Lung (tissue), 12 donors: Measurements from ENCODE around the gene NFKBIB. TPM values are rescaled to one million over a fixed set of nuclear protein-coding genes. Genes with fewer than 3 reads are reported as not detected.

Experiments used
- ATAC-seq: fragments of 200-7000 bp; cut with Tn5 transposase; one replicate; pipeline ENCODE4 v1.9.1; 2020; ENCODE audit warnings: moderate number of reproducible peaks; ENCODE audit not compliant: insufficient read depth, low FRiP score
- DNase-seq, 3 donors: peaks; one replicate each; pipeline ENCODE4 v3.0.0-alpha.2; 2013 to 2017
- H3K27ac ChIP-seq, 2 donors: one replicate each; pipeline ENCODE4 v1.5.1; 2013; ENCODE audit warnings: mild to moderate bottlenecking in 2 of 2, moderate library complexity in 2 of 2, control low read depth in 1 of 2, inconsistent platforms in 1 of 2, low read depth in 1 of 2, low read length in 1 of 2
- H3K27me3 ChIP-seq, 3 donors: one replicate each; pipeline ENCODE4 v1.5.1; 2013; ENCODE audit warnings: low read length in 2 of 3; ENCODE audit not compliant: control insufficient read depth in 3 of 3, insufficient read depth in 3 of 3
- H3K36me3 ChIP-seq, 4 donors: one replicate each; pipeline ENCODE4 v1.5.1; 2013; ENCODE audit warnings: low read length in 4 of 4, mild to moderate bottlenecking in 1 of 4, moderate library complexity in 1 of 4; ENCODE audit not compliant: control insufficient read depth in 4 of 4, insufficient read depth in 4 of 4
- H3K4me1 ChIP-seq, 5 donors: one replicate each; pipeline ENCODE4 v1.5.1; 2013; ENCODE audit warnings: low read length in 5 of 5, mild to moderate bottlenecking in 2 of 5, moderate library complexity in 1 of 5; ENCODE audit not compliant: control insufficient read depth in 5 of 5, insufficient read depth in 5 of 5
- H3K4me3 ChIP-seq: one replicate; pipeline ENCODE4 v1.5.1; 2013; ENCODE audit warnings: mild to moderate bottlenecking, control low read depth, moderate library complexity
- H3K9ac ChIP-seq, 2 donors: one replicate each; pipeline ENCODE4 v1.5.1; 2013; ENCODE audit warnings: low read length in 2 of 2, control low read depth in 1 of 2; ENCODE audit not compliant: insufficient read depth in 1 of 2
- H3K9me3 ChIP-seq, 4 donors: one replicate each; pipeline ENCODE4 v1.5.1; 2013; ENCODE audit warnings: low read length in 3 of 4, mild to moderate bottlenecking in 1 of 4, moderate library complexity in 1 of 4; ENCODE audit not compliant: control insufficient read depth in 4 of 4, insufficient read depth in 3 of 4
- WGBS, 2 donors: extraction: QIAGEN DNeasy Blood & Tissue Kit; methylation state at CpG; one replicate each; pipeline ENCODE4 v1.1.7; 2013; 5-methylcytosine and 5-hydroxymethylcytosine counted together
- polyA plus RNA-seq, 2 donors: library from polyadenylated mRNA; stranded (reverse); fragments of 200-250 nt; gene quantifications; one replicate each; pipeline ENCODE4 v1.2.1, GENCODE V29; 2013
- total RNA-seq, 2 donors: library from RNA; depleted of rRNA in 1 of 2; stranded (reverse); fragments of >200 nt in 1 of 2; gene quantifications; one replicate each; pipeline ENCODE4 v1.2.1, GENCODE V29; 2014 to 2021
- TF ChIP-seq, protein P1 (sequence below): IDR thresholded peaks from 2 replicates; pipeline ENCODE4 v1.5.1; 2012; ENCODE audit warnings: mild to moderate bottlenecking; ENCODE audit errors: control extremely low read depth, extremely low read depth
- donor health status: control.
- donor health status: control.
- donor health status: Bipolar disorder and iron deficiency.
- donor health status: healthy.
- donor health status: DM: yes; HTN: yes; CAD: no.

NFKBIB gene
- total and polyA plus RNA-seq, 4 donors: 12.8 to 60.8 (median 48.8) TPM

DNA sequence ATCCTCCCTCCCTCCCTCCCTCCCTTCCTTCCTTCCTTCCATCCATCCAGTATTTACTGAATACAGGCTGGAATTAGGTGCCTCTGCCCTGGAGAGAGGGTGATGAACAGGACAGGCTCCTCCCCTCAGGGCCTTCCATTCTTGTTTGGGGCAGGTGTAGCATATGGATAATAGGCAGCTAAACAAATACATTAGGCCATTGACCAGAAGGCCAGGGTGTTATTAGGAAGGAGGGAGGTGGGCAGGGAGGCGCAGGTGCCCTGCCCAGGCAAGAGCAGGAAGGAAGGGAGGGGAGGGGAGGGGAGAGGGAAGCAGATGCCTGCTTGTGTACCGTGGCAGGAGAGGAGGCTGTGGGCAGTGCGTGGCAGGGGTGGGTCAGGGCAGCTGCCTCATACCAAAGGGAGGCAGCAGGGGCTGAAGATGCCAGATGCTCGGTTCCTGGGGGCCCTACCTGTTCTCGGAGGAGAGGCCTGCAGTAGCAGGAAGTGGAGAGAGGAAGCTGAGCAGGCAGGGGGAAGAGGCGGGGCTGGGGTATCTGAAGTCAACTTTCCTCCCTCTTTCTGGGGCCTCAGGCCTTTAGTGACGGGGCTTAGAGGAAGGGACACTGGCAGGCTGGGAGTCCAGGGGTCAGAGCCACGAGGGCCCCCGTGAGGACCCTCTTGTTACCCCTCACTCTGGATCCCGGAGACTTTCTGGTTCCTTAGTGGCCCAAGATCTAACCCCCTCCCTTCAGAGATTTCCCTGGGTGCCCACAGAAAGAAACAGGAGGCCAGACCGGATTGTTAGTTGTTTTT is 21.8 kb upstream of the NFKBIB start, which contains the start of gene RINL:
Gene RINL (minus strand): TSS at position 495 of the 794 bp plus-strand sequence. CDS start 1,533 bp downstream, outside the sequence.
- peak; percentile 58 for ATAC-seq
- WGBS, 2 donors: 7 to 22% methylated on average over 11 of the region's 11 CpGs

GRCh38 chr19:38878575-38879399 is 21.0 kb upstream of the NFKBIB start:
- no peak for DNase-seq
- no peaks in the 10 kb centered on the region for H3K27me3 ChIP-seq
- peak overlapping the region in 1 of 2 donors; percentile 5 for H3K9ac ChIP-seq
- peaks cover 0 to 11% (median 2%) of the 10 kb centered on the region in 5 donors for H3K4me1 ChIP-seq
- ATAC-seq: no peak
- WGBS, 2 donors: 66 to 76% methylated on average over 16 of the region's 16 CpGs
- peaks cover 0 to 21% (median 3%) of the 10 kb centered on the region in 4 donors for H3K36me3 ChIP-seq
- H3K4me3 ChIP-seq: no peak overlapping the region
- TF ChIP-seq, protein P1, sequence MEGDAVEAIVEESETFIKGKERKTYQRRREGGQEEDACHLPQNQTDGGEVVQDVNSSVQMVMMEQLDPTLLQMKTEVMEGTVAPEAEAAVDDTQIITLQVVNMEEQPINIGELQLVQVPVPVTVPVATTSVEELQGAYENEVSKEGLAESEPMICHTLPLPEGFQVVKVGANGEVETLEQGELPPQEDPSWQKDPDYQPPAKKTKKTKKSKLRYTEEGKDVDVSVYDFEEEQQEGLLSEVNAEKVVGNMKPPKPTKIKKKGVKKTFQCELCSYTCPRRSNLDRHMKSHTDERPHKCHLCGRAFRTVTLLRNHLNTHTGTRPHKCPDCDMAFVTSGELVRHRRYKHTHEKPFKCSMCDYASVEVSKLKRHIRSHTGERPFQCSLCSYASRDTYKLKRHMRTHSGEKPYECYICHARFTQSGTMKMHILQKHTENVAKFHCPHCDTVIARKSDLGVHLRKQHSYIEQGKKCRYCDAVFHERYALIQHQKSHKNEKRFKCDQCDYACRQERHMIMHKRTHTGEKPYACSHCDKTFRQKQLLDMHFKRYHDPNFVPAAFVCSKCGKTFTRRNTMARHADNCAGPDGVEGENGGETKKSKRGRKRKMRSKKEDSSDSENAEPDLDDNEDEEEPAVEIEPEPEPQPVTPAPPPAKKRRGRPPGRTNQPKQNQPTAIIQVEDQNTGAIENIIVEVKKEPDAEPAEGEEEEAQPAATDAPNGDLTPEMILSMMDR: no peak
- peak overlapping the region in 1 of 2 donors; percentile 79 for H3K27ac ChIP-seq
- H3K9me3 ChIP-seq: no peaks in the 10 kb centered on the region

More for the DNA sequence above, 21.8 kb upstream of the NFKBIB start, which contains the start of gene RINL:
- H3K27ac ChIP-seq: peak within 1 kb of the TSS in 1 of 2 donors; percentile 79
- H3K9ac ChIP-seq: peak within 1 kb of the TSS in 1 of 2 donors; percentile 5
- TF ChIP-seq, protein P1: no peak
- peak in 1 of 3 donors; percentile 28 for DNase-seq
- H3K27me3 ChIP-seq: no peaks in the 10 kb centered on the region
- H3K4me3 ChIP-seq: no peak within 1 kb of the TSS
- H3K4me1 ChIP-seq: peaks cover 0 to 11% (median 2%) of the 10 kb centered on the region in 5 donors
- peaks cover 0 to 17% (median 2%) of the 10 kb centered on the region in 4 donors for H3K36me3 ChIP-seq
- H3K9me3 ChIP-seq: no peaks in the 10 kb centered on the region

GRCh38 chr19:38879400-38879751 is 20.4 kb upstream of the NFKBIB start:
- H3K9ac ChIP-seq: no peak overlapping the region

More at GRCh38 chr19:38879400-38879751, 20.4 kb upstream of the NFKBIB start:
- ATAC-seq: no peak
- Histone ChIP-seq H3K4me1 (peaks cover 0 to 11% (median 2%) of the 10 kb centered on the region in 5 donors), H3K36me3 (peaks cover 0 to 21% (median 3%) of the 10 kb centered on the region in 4 donors), H3K27ac (no peak overlapping the region), H3K27me3 (no peaks in the 10 kb centered on the region), H3K4me3 (no peak overlapping the region), H3K9me3 (no peaks in the 10 kb centered on the region)
- 92% methylated on average over 11 of the region's 11 CpGs for WGBS, 2 donors
- TF ChIP-seq, protein P1: no peak
- no peak for DNase-seq
